WTC11 (cell line): ENCODE results near the gene SMNDC1. TPM values are rescaled to one million over a fixed set of nuclear protein-coding genes. Genes with fewer than 3 reads are reported as not detected.
"Not testable (repeated sequence)": the region's sequence is repeated elsewhere in the genome, so short reads cannot be mapped to it uniquely, and the experiment has no call there.

Experiments used
- ATAC-seq: fragments of 200-7000 bp; cut with Tn5 transposase; 2 replicates; pipeline ENCODE4 v1.10.0; 2021; ENCODE audit warnings: mild to moderate bottlenecking, moderate library complexity
- CTCF ChIA-PET: fragments of 300-600 bp; sonication (Branson Sonifier 250); formaldehyde crosslinking; loops from one replicate; lab custom pipeline; 2021; ENCODE audit warnings: antibody characterized with exemption; lab: Charles Lee
- POLR2A ChIA-PET: fragments of 350-600 bp; sonication (Branson Sonifier 250); formaldehyde crosslinking; loops from one replicate; lab custom pipeline; 2021; ENCODE audit warnings: antibody characterized with exemption; lab: Charles Lee
- DNase-seq: peaks from one replicate; pipeline ENCODE4 v3.0.0; 2021; ENCODE audit warnings: low spot score
- H3K27ac Mint-ChIP-seq: 2 replicates; pipeline ENCODE4 v1.8.0; 2021; ENCODE audit warnings: mixed read lengths
- H3K27me3 Mint-ChIP-seq: 2 replicates; pipeline ENCODE4 v1.8.0; 2021; ENCODE audit warnings: low read depth, mild to moderate bottlenecking, moderate library complexity, mixed read lengths
- H3K36me3 Mint-ChIP-seq: 2 replicates; pipeline ENCODE4 v1.8.0; 2021; ENCODE audit warnings: mixed read lengths
- H3K4me1 Mint-ChIP-seq: 2 replicates; pipeline ENCODE4 v1.8.0; 2022; ENCODE audit warnings: mixed read lengths
- H3K4me3 Mint-ChIP-seq: 2 replicates; pipeline ENCODE4 v1.8.0; 2021; ENCODE audit warnings: mild to moderate bottlenecking, moderate library complexity, mixed read lengths
- H3K9me3 Mint-ChIP-seq: 2 replicates; pipeline ENCODE4 v1.8.0; 2021; ENCODE audit warnings: mixed read lengths
- CBFB ChIP-seq: sonication (generic); formaldehyde crosslinking; IDR thresholded peaks from 2 replicates; pipeline ENCODE4 v1.8.1; 2022; ENCODE audit warnings: mild to moderate bottlenecking, low read depth, missing genetic modification reagents
- ESRRA ChIP-seq: sonication (generic); formaldehyde crosslinking; IDR thresholded peaks from 2 replicates; pipeline ENCODE4 v1.8.1; 2022; ENCODE audit warnings: mild to moderate bottlenecking, missing genetic modification reagents, borderline replicate concordance
- HMGA2 ChIP-seq: fragments of 250-450 bp; sonication (Bioruptor Pico); IDR thresholded peaks from 2 replicates; pipeline ENCODE4 v1.4.0; 2021; ENCODE audit warnings: mild to moderate bottlenecking, moderate library complexity
- JAZF1 ChIP-seq: fragments of 250-450 bp; sonication (Bioruptor Pico); IDR thresholded peaks from 2 replicates; pipeline ENCODE4 v1.9.0; 2021; ENCODE audit warnings: moderate library complexity, mild to moderate bottlenecking, inconsistent platforms
- NR2C2 ChIP-seq: sonication (generic); formaldehyde crosslinking; IDR thresholded peaks from 2 replicates; pipeline ENCODE4 v1.8.0; 2022; ENCODE audit warnings: mild to moderate bottlenecking, missing genetic modification reagents
- SMAD3 ChIP-seq: sonication (generic); formaldehyde crosslinking; IDR thresholded peaks from 2 replicates; pipeline ENCODE4 v1.8.0; 2022; ENCODE audit warnings: missing genetic modification reagents, mild to moderate bottlenecking, borderline replicate concordance
- SOX15 ChIP-seq: fragments of 250-450 bp; sonication (Bioruptor Pico); IDR thresholded peaks from 2 replicates; pipeline ENCODE4 v1.9.0; 2021; ENCODE audit warnings: mild to moderate bottlenecking
- ZBTB21 ChIP-seq: sonication (generic); formaldehyde crosslinking; IDR thresholded peaks from 2 replicates; pipeline ENCODE4 v1.8.1; 2023; ENCODE audit warnings: mild to moderate bottlenecking, missing genetic modification reagents, borderline replicate concordance
- ZNF121 ChIP-seq: sonication (generic); formaldehyde crosslinking; IDR thresholded peaks from 2 replicates; pipeline ENCODE4 v1.8.0; 2023; ENCODE audit warnings: missing genetic modification reagents
- ZNF263 ChIP-seq: sonication (generic); formaldehyde crosslinking; IDR thresholded peaks from 2 replicates; pipeline ENCODE4 v1.8.1; 2022; ENCODE audit warnings: low read depth, mild to moderate bottlenecking, moderate library complexity, missing genetic modification reagents
- ZNF671 ChIP-seq: fragments of 250-450 bp; sonication (Bioruptor Pico); IDR thresholded peaks from 2 replicates; pipeline ENCODE4 v1.8.0; 2021; ENCODE audit warnings: mild to moderate bottlenecking
- total RNA-seq: library from RNA; stranded (reverse); gene quantifications from 3 replicates; pipeline ENCODE4 v1.2.3, GENCODE V29; 2021
- TF ChIP-seq, protein P1 (sequence below): fragments of 250-450 bp; sonication (Bioruptor Pico); conservative IDR thresholded peaks from 2 replicates; pipeline ENCODE4 v1.9.0; 2021; ENCODE audit warnings: mild to moderate bottlenecking
- TF ChIP-seq, protein P2 (sequence below): sonication (generic); formaldehyde crosslinking; IDR thresholded peaks from 2 replicates; pipeline ENCODE4 v1.8.0; 2023; ENCODE audit warnings: mild to moderate bottlenecking, missing genetic modification reagents
- TF ChIP-seq, protein P3 (sequence below): sonication (generic); formaldehyde crosslinking; IDR thresholded peaks from 2 replicates; pipeline ENCODE4 v1.8.0; 2022; ENCODE audit warnings: mild to moderate bottlenecking, missing genetic modification reagents
- TF ChIP-seq, protein P4 (sequence below): sonication (generic); formaldehyde crosslinking; IDR thresholded peaks from 2 replicates; pipeline ENCODE4 v1.8.1; 2022; ENCODE audit warnings: missing genetic modification reagents, borderline replicate concordance
- TF ChIP-seq, protein P5 (sequence below): sonication (generic); formaldehyde crosslinking; IDR thresholded peaks from 2 replicates; pipeline ENCODE4 v1.8.0; 2022; ENCODE audit warnings: mild to moderate bottlenecking, missing genetic modification reagents
- TF ChIP-seq, protein P6 (sequence below): sonication (generic); formaldehyde crosslinking; IDR thresholded peaks from 2 replicates; pipeline ENCODE4 v1.8.1; 2022; ENCODE audit warnings: mild to moderate bottlenecking, missing genetic modification reagents, moderate library complexity, borderline replicate concordance

Gene SMNDC1
- total RNA-seq, 1 experiment from 2014 or later: 55.9 TPM

DNA sequence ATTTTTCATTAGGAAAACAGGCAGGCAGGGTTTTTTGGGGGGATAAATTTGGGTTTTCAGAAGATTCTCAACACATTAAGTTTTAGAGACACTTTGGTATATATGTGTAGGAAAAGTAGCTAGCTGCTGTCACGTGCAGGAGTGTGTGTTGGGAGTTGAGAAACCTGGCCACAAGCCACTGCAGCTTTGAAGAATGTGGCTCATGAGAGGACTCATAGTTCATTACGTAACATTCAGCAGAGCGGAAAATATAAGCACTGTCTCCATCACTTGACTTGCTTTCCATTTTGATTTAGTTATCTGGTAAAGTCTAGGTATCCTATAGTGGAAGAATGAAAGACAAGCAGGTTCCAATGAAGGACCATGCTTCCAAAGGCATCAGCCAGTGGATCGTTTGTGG, 31.2 kb downstream of the SMNDC1 start:
- ChIA-PET CTCF (interaction anchor here (0.6 to 1.1 kb wide), 4 partner anchors 48 to 398 kb away, joined by 3 read pairs; no protein-coding TSS in a partner anchor), POLR2A (interaction anchor here (0.6 to 0.7 kb wide), 3 partner anchors 9 to 62 kb away, joined by 3 to 5 read pairs (median 4); no protein-coding TSS in a partner anchor)
- DNase-seq: no peak
- no peak for ATAC-seq
- Mint-ChIP-seq H3K27ac (no peak overlapping the region; the same call in 1 of the 2 replicates), H3K27me3 (no peaks in the 10 kb centered on the region), H3K4me1 (peaks cover 17% of the 10 kb centered on the region), H3K4me3 (no peak overlapping the region), H3K36me3 (no peaks in the 10 kb centered on the region), H3K9me3 (no peaks in the 10 kb centered on the region)
- TF ChIP-seq, protein P1, sequence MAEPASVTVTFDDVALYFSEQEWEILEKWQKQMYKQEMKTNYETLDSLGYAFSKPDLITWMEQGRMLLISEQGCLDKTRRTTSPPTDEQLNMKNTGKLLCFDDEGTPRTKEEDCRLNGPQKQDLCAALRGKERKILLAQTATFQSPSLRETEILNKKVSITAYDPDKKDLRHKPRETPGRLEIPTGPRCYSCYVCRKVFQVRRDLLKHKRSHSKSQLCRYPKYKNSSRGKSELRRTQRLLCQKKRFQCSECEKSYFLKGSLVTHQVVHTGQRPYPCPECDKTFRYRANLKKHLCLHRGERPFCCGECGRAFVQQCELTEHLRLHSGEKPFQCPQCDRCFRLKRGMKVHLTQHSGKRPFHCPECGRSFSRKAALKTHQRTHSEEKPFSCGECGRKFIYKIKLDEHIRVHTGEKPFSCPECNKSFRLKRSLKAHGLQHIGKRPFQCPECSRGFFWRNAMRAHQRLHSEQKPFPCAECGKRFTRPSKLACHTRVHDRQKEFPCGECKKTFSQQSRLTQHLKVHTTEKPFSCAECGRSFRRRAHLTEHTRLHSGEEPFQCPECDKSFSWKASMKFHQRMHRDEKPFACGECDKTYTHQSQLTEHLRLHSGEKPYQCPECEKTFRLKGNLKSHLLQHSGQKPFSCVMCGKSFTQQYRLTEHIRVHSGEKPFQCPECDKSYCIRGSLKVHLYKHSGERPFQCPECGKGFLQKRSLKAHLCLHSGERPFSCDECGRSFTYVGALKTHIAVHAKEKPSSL: no peak
- no peak for TF ChIP-seq ZNF671 (CRISPR knock-in tag)
- TF ChIP-seq, all 79 proteins: peak for 0

DNA sequence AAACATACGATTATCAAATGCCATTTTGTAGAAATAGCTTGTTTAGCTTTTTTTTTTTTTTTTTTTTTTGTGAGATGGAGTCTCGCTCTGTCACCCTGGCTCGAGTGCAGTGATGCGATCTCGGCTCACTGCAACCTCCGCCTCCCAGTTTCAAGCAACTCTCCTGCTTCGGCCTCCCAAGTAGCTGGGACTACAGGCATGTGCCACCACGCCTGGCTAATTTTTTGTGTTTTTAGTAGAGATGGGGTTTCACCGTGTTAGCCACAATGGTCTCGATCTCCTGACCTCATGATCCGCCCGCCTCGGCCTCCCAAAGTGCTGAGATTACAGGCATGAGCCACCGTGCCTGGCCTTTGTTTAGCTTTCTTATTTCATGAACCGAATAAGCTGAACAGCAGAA, 31.7 kb downstream of the SMNDC1 start:
- DNase-seq, ATAC-seq, H3K9me3 Mint-ChIP-seq, H3K27me3 Mint-ChIP-seq, H3K4me3 Mint-ChIP-seq, H3K36me3 Mint-ChIP-seq, H3K27ac Mint-ChIP-seq: not testable (repeated sequence)
- H3K4me1 Mint-ChIP-seq: peaks cover 17% of the 10 kb centered on the region
- ChIA-PET CTCF (interaction anchor here (0.6 to 1.1 kb wide), 6 partner anchors 48 to 398 kb away, joined by 3 read pairs; no protein-coding TSS in a partner anchor), POLR2A (interaction anchor here (0.6 to 0.7 kb wide), 3 partner anchors 9 to 62 kb away, joined by 3 to 5 read pairs (median 4); no protein-coding TSS in a partner anchor)

DNA sequence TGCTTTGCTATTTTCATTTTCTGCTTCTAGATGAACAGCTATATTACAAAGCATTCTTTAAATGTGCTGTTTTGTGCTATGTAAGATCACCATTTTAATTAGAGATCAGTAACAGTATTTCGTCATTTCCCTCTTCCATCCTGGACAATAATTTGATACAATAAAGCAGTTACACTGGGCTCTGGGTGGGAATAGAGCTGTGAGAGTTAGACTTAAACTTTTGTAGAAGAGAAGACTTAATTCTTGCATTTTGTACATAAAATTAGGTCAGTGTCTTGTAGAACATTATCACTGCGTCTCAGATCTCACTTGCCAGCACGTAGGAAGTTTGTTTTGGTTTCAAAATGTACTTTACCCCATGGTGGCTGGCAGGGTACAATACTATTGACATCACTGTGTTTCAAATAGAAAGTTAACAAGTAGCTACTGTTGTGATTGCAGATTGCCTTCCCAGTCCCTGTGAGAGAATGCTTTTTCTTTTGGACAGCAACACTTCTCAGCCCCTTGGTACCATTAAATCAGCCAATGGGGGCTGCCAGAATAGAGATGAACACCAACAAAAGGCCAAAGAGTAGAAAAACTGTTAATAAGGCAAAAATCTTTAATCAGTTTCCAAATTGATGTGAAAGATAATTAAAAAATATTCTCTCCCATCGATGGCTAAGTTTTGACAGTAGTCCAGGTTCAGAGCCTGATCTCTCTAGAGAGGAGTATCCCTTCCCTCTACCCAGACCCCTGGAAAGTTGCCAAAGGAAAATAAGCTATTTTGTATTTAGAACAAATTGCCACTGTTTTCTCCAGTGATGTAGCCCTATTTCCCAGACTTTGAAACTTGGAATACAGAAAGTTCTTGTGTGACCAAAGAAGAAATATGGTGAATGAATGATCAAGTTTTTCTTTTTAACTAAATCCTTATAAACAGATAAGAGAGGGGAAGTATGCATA, 35.1 kb downstream of the SMNDC1 start:
- ATAC-seq: no peak
- Mint-ChIP-seq H3K4me3 (no peak overlapping the region), H3K9me3 (no peaks in the 10 kb centered on the region), H3K4me1 (peaks cover 13% of the 10 kb centered on the region), H3K27me3 (no peaks in the 10 kb centered on the region), H3K36me3 (no peaks in the 10 kb centered on the region), H3K27ac (no peak overlapping the region)
- POLR2A ChIA-PET: no interaction called here
- DNase-seq: no peak
- TF ChIP-seq ZNF121 (no peak), SOX15 (no peak), SMAD3 (no peak), ZBTB21 (CRISPR knock-in tag) (no peak), ZNF263 (CRISPR knock-in tag) (no peak), NR2C2 (no peak), CBFB (no peak), HMGA2 (CRISPR knock-in tag) (no peak), JAZF1 (CRISPR knock-in tag) (no peak), ESRRA (CRISPR knock-in tag) (no peak)
- TF ChIP-seq, protein P2, sequence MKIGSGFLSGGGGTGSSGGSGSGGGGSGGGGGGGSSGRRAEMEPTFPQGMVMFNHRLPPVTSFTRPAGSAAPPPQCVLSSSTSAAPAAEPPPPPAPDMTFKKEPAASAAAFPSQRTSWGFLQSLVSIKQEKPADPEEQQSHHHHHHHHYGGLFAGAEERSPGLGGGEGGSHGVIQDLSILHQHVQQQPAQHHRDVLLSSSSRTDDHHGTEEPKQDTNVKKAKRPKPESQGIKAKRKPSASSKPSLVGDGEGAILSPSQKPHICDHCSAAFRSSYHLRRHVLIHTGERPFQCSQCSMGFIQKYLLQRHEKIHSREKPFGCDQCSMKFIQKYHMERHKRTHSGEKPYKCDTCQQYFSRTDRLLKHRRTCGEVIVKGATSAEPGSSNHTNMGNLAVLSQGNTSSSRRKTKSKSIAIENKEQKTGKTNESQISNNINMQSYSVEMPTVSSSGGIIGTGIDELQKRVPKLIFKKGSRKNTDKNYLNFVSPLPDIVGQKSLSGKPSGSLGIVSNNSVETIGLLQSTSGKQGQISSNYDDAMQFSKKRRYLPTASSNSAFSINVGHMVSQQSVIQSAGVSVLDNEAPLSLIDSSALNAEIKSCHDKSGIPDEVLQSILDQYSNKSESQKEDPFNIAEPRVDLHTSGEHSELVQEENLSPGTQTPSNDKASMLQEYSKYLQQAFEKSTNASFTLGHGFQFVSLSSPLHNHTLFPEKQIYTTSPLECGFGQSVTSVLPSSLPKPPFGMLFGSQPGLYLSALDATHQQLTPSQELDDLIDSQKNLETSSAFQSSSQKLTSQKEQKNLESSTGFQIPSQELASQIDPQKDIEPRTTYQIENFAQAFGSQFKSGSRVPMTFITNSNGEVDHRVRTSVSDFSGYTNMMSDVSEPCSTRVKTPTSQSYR (CRISPR knock-in tag): no peak
- TF ChIP-seq, protein P3, sequence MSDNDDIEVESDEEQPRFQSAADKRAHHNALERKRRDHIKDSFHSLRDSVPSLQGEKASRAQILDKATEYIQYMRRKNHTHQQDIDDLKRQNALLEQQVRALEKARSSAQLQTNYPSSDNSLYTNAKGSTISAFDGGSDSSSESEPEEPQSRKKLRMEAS (CRISPR knock-in tag): no peak
- TF ChIP-seq, protein P4, sequence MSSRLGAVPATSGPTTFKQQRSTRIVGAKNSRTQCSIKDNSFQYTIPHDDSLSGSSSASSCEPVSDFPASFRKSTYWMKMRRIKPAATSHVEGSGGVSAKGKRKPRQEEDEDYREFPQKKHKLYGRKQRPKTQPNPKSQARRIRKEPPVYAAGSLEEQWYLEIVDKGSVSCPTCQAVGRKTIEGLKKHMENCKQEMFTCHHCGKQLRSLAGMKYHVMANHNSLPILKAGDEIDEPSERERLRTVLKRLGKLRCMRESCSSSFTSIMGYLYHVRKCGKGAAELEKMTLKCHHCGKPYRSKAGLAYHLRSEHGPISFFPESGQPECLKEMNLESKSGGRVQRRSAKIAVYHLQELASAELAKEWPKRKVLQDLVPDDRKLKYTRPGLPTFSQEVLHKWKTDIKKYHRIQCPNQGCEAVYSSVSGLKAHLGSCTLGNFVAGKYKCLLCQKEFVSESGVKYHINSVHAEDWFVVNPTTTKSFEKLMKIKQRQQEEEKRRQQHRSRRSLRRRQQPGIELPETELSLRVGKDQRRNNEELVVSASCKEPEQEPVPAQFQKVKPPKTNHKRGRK (CRISPR knock-in tag): no peak
- TF ChIP-seq, protein P5, sequence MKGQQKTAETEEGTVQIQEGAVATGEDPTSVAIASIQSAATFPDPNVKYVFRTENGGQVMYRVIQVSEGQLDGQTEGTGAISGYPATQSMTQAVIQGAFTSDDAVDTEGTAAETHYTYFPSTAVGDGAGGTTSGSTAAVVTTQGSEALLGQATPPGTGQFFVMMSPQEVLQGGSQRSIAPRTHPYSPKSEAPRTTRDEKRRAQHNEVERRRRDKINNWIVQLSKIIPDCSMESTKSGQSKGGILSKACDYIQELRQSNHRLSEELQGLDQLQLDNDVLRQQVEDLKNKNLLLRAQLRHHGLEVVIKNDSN (CRISPR knock-in tag): no peak
- TF ChIP-seq, protein P6, sequence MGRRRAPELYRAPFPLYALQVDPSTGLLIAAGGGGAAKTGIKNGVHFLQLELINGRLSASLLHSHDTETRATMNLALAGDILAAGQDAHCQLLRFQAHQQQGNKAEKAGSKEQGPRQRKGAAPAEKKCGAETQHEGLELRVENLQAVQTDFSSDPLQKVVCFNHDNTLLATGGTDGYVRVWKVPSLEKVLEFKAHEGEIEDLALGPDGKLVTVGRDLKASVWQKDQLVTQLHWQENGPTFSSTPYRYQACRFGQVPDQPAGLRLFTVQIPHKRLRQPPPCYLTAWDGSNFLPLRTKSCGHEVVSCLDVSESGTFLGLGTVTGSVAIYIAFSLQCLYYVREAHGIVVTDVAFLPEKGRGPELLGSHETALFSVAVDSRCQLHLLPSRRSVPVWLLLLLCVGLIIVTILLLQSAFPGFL: no peak
- TF ChIP-seq, protein P1: no peak
- CTCF ChIA-PET: interaction anchor here (0.8 kb wide), 1 partner anchor 385 kb away, joined by 3 read pairs; no protein-coding TSS in a partner anchor
